Liver (tissue), 9 donors: Measurements from ENCODE around the gene INTS6L. TPM values are rescaled to one million over a fixed set of nuclear protein-coding genes. Genes with fewer than 3 reads are reported as not detected.

Source experiments
- DNase-seq: peaks from one replicate; pipeline ENCODE4 v3.0.0-alpha.2; 2017; ENCODE audit warnings: low spot score
- H3K27ac ChIP-seq, 2 donors: one replicate each; pipeline ENCODE4 v1.7.0; 2013; ENCODE audit warnings: inconsistent platforms in 2 of 2, low read length in 2 of 2, control low read depth in 1 of 2, low read depth in 1 of 2, mild to moderate bottlenecking in 1 of 2
- H3K27me3 ChIP-seq, 4 donors: one replicate each; pipeline versions ENCODE4 v1.6.1 to v1.7.0; 2013; ENCODE audit warnings: low read length in 3 of 4, inconsistent platforms in 1 of 4, mild to moderate bottlenecking in 1 of 4, moderate library complexity in 1 of 4; ENCODE audit not compliant: control insufficient read depth in 4 of 4, insufficient read depth in 4 of 4
- H3K36me3 ChIP-seq, 4 donors: one replicate each; pipeline versions ENCODE4 v1.6.1 to v1.7.0; 2013; ENCODE audit warnings: low read length in 3 of 4, mild to moderate bottlenecking in 3 of 4, low read depth in 1 of 4, moderate library complexity in 1 of 4; ENCODE audit not compliant: control insufficient read depth in 4 of 4, insufficient read depth in 3 of 4
- H3K4me1 ChIP-seq, 4 donors: one replicate each; pipeline versions ENCODE4 v1.6.1 to v1.7.0; 2013; ENCODE audit warnings: low read length in 3 of 4, mild to moderate bottlenecking in 3 of 4, moderate library complexity in 1 of 4; ENCODE audit not compliant: control insufficient read depth in 4 of 4, insufficient read depth in 4 of 4
- H3K4me3 ChIP-seq, 3 donors: one replicate each; pipeline versions ENCODE4 v1.6.1 to v1.7.0; 2013; ENCODE audit warnings: low read length in 3 of 3, control low read depth in 1 of 3, low read depth in 1 of 3, mild to moderate bottlenecking in 1 of 3
- H3K9ac ChIP-seq, 2 donors: one replicate each; pipeline ENCODE4 v1.7.0; 2013; ENCODE audit warnings: low read length in 2 of 2, mild to moderate bottlenecking in 2 of 2, moderate library complexity in 2 of 2, control low read depth in 1 of 2, low read depth in 1 of 2
- H3K9me3 ChIP-seq, 4 donors: one replicate each; pipeline versions ENCODE4 v1.6.1 to v1.7.0; 2013; ENCODE audit warnings: low read length in 3 of 4; ENCODE audit not compliant: control insufficient read depth in 4 of 4
- ATF3 ChIP-seq: IDR thresholded peaks from 2 replicates; pipeline ENCODE4 v1.6.1; 2016; ENCODE audit warnings: antibody characterized with exemption
- CTCF ChIP-seq: fragments of 150-350 bp; IDR thresholded peaks from 2 replicates; pipeline ENCODE4 v1.5.1; 2017; ENCODE audit warnings: improper control_type of control experiment, low read depth, low read length; ENCODE audit not compliant: missing input control
- EGR1 ChIP-seq, 2 donors: IDR thresholded peaks; 2 replicates each; pipeline ENCODE4 v1.6.1; 2016 to 2018; ENCODE audit warnings: antibody characterized with exemption in 2 of 2, low read depth in 2 of 2
- FOXA1 ChIP-seq: IDR thresholded peaks from 2 replicates; pipeline ENCODE4 v1.6.1; 2016; ENCODE audit warnings: antibody characterized with exemption
- FOXA2 ChIP-seq: IDR thresholded peaks from 2 replicates; pipeline ENCODE4 v1.6.1; 2016; ENCODE audit warnings: antibody characterized with exemption
- GABPA ChIP-seq, 2 donors: IDR thresholded peaks in 1 of 2; conservative IDR thresholded peaks in 1 of 2; 2 replicates each; pipeline ENCODE4 v1.6.1; 2016; ENCODE audit warnings: antibody characterized with exemption in 2 of 2, mild to moderate bottlenecking in 1 of 2, moderate library complexity in 1 of 2
- HNF4A ChIP-seq, 2 donors: conservative IDR thresholded peaks; 2 replicates each; pipeline ENCODE4 v1.6.1; 2016; ENCODE audit warnings: antibody characterized with exemption in 2 of 2, mild to moderate bottlenecking in 2 of 2
- HNF4G ChIP-seq: IDR thresholded peaks from 2 replicates; pipeline ENCODE4 v1.6.1; 2016; ENCODE audit warnings: antibody characterized with exemption
- JUND ChIP-seq, 2 donors: IDR thresholded peaks; 2 replicates each; pipeline ENCODE4 v1.6.1; 2016; ENCODE audit warnings: antibody characterized with exemption in 2 of 2
- NR2F2 ChIP-seq: IDR thresholded peaks from 2 replicates; pipeline ENCODE4 v1.6.1; 2016; ENCODE audit warnings: antibody characterized with exemption
- RAD21 ChIP-seq, 2 donors: IDR thresholded peaks; 2 replicates each; pipeline ENCODE4 v1.6.1; 2016; ENCODE audit warnings: antibody characterized with exemption in 2 of 2, mild to moderate bottlenecking in 2 of 2
- REST ChIP-seq: IDR thresholded peaks from 2 replicates; pipeline ENCODE4 v1.6.1; 2016; ENCODE audit warnings: antibody characterized with exemption, mild to moderate bottlenecking
- RXRA ChIP-seq, 2 donors: IDR thresholded peaks; 2 replicates each; pipeline ENCODE4 v1.6.1; 2017 to 2018; ENCODE audit warnings: antibody characterized with exemption in 2 of 2, mild to moderate bottlenecking in 1 of 2
- SP1 ChIP-seq: IDR thresholded peaks from 2 replicates; pipeline ENCODE4 v1.6.1; 2018; ENCODE audit warnings: antibody characterized with exemption, mild to moderate bottlenecking
- TAF1 ChIP-seq: conservative IDR thresholded peaks from 2 replicates; pipeline ENCODE4 v1.6.1; 2016; ENCODE audit warnings: antibody characterized with exemption, mild to moderate bottlenecking
- YY1 ChIP-seq: IDR thresholded peaks from 2 replicates; pipeline ENCODE4 v1.6.1; 2016; ENCODE audit warnings: antibody characterized with exemption, mild to moderate bottlenecking
- ZBTB33 ChIP-seq: IDR thresholded peaks from 2 replicates; pipeline ENCODE4 v1.6.1; 2016; ENCODE audit warnings: antibody characterized with exemption
- WGBS: extraction: QIAGEN DNeasy Blood & Tissue Kit; methylation state at CpG from one replicate; pipeline ENCODE4 v1.1.7; 2013; 5-methylcytosine and 5-hydroxymethylcytosine counted together
- polyA plus RNA-seq, 2 donors: library from polyadenylated mRNA; stranded (reverse) in 1 of 2; unstranded in 1 of 2; fragments of 200-250 nt in 1 of 2; fragments of >200 nt in 1 of 2; fragmentation: Nextera tagmentation in 1 of 2; extraction: Ambion mirVana in 1 of 2; gene quantifications; one replicate each; pipeline versions ENCODE4 v1.2.1 to v1.2.3, GENCODE V29; 2013 to 2015
- total RNA-seq, 2 donors: library from RNA; depleted of rRNA; stranded (reverse); fragments of >200 nt; gene quantifications; one replicate each; pipeline ENCODE4 v1.2.3, GENCODE V29; 2014
- TF ChIP-seq, protein P1 (sequence below): IDR thresholded peaks from 2 replicates; pipeline ENCODE4 v1.6.1; 2016; ENCODE audit warnings: antibody characterized with exemption
- donor health status: healthy.
- donor health status: healthy.
- donor health status: healthy.
- donor health status: healthy.
- donor health status: healthy.

INTS6L gene
- total and polyA plus RNA-seq, 4 donors, result 0.49 to 8.2 (median 1.2) TPM

- TF ChIP-seq TAF1 (no peak), YY1 (peak; percentile 47), RAD21 (IDR thresholded peaks at IDR 0.05) (no peak)
- Histone ChIP-seq H3K36me3 (no peaks in the 10 kb centered on the region), H3K9me3 (no peaks in the 10 kb centered on the region), H3K27ac (peak overlapping the region; percentile 76 to 82), H3K27me3 (no peaks in the 10 kb centered on the region), H3K9ac (no peak overlapping the region), H3K4me3 (peak overlapping the region in 2 of 3 donors; percentile 33 to 50), H3K4me1 (peaks cover 0 to 3% (median 0%) of the 10 kb centered on the region in 4 donors)
- peak; percentile 72 for DNase-seq
- WGBS, result 3% methylated on average over 73 of the region's 73 CpGs
These were observed 1.1 kb downstream of the INTS6L start for GRCh38 chrX:135521405-135522131.

DNA sequence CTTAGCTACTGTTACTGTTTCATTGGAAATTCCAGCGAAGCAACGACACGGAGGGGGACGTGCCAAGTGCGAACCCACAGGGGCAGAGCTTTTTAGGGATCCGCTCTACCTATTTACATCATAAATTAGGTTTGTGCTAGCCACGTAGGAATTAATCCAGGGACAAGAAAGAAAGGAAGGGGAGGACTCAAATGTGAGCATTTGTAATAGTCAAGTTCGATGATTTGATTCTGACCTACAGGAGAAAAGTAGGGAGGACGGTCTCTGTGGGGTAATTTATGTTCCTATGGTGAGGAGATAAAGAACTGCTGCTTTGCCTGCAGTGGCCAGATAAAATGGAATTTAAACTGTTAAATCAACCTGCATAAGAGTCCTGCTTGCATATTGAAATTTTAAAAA, 1.7 kb downstream of the INTS6L start:
- WGBS, result 5% methylated on average over 9 of the region's 9 CpGs
- H3K27ac ChIP-seq, result peak overlapping the region; percentile 19 to 36

More for the DNA sequence above, 1.7 kb downstream of the INTS6L start:
- H3K9me3 ChIP-seq, result no peaks in the 10 kb centered on the region
- TF ChIP-seq ATF3 (no peak), NR2F2 (no peak), SP1 (no peak), FOXA1 (no peak), HNF4G (no peak), RXRA (IDR thresholded peaks at IDR 0.05) (no peak), REST (no peak), JUND (IDR thresholded peaks at IDR 0.05) (no peak), RAD21 (IDR thresholded peaks at IDR 0.05) (no peak), FOXA2 (no peak), YY1 (no peak), CTCF (no peak), GABPA (IDR thresholded peaks at IDR 0.05 in 1 of 2, conservative IDR thresholded peaks at IDR 0.05 in 1 of 2) (no peak), ZBTB33 (no peak), HNF4A (conservative IDR thresholded peaks at IDR 0.05) (no peak), TAF1 (no peak), EGR1 (IDR thresholded peaks at IDR 0.05; ENCODE audit: low read depth in 2 of 2) (no peak)
- TF ChIP-seq, protein P1, sequence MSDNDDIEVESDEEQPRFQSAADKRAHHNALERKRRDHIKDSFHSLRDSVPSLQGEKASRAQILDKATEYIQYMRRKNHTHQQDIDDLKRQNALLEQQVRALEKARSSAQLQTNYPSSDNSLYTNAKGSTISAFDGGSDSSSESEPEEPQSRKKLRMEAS, result no peak
- no peaks in the 10 kb centered on the region for H3K27me3 ChIP-seq
- no peaks in the 10 kb centered on the region for H3K36me3 ChIP-seq
- H3K9ac ChIP-seq, result no peak overlapping the region
- peaks cover 0 to 3% (median 0%) of the 10 kb centered on the region in 4 donors for H3K4me1 ChIP-seq
- peak overlapping the region in 2 of 3 donors; percentile 1 to 50 for H3K4me3 ChIP-seq
- no peak for DNase-seq
